H1 (cell line): ENCODE measurements around the gene DBH. TPM values are rescaled to one million over a fixed set of nuclear protein-coding genes. Genes with fewer than 3 reads are reported as not detected.

Experiments used
- CBX8 ChIP-seq: fragments of 300-800, 300-1000 bp; sonication (generic); IDR thresholded peaks from 2 replicates; pipeline ENCODE4 v1.7.1; 2016; ENCODE audit warnings: low read depth, low read length, borderline replicate concordance
- GABPA ChIP-seq: IDR thresholded peaks from 2 replicates; pipeline ENCODE4 v1.6.1; 2011; ENCODE audit warnings: mild to moderate bottlenecking, low read length, moderate library complexity, borderline replicate concordance; ENCODE audit not compliant: insufficient read depth
- RAD21 ChIP-seq, 2 experiments: IDR thresholded peaks in 1 of 2; conservative IDR thresholded peaks in 1 of 2; 2 replicates each; pipeline ENCODE4 v1.6.1; 2011; ENCODE audit warnings: low read depth in 2 of 2, low read length in 2 of 2, improper control_type of control experiment in 1 of 2, inconsistent platforms in 1 of 2, mild to moderate bottlenecking in 1 of 2, moderate library complexity in 1 of 2
- RBBP5 ChIP-seq: IDR thresholded peaks from 2 replicates; pipeline ENCODE4 v1.7.1; 2012; ENCODE audit warnings: low read depth, mild to moderate bottlenecking, inconsistent platforms, low read length, moderate library complexity, borderline replicate concordance
- SRF ChIP-seq: IDR thresholded peaks from 2 replicates; pipeline ENCODE4 v1.6.1; 2011; ENCODE audit warnings: mild to moderate bottlenecking, low read depth, low read length, moderate library complexity
- polyA plus RNA-seq, 7 experiments: library from polyadenylated mRNA; depleted of rRNA in 3 of 7; stranded (reverse) in 5 of 7; unstranded in 2 of 7; fragments of >200 nt in 5 of 7; fragments of 200-250 nt in 2 of 7; gene quantifications; 1 replicate in 5 of 7; 2 replicates in 1 of 7; 4 replicates in 1 of 7; pipeline versions ENCODE4 v1.2.1 to v1.2.3, GENCODE V29; 2011 to 2013; ENCODE audit warnings: missing spikeins in 2 of 7, mixed read lengths in 2 of 7
- total RNA-seq: library from RNA; stranded (reverse); fragmentation: NEBNext Ultra II Directional; extraction: Animal tissue kit (Norgen Biotek cat#: 25700); gene quantifications from 2 replicates; pipeline ENCODE4 v1.2.1, GENCODE V29; 2021

DBH gene
- total and polyA plus RNA-seq, 2 of the 8 experiments (the other 6 are each of a cell fraction or from before 2014, with no cell fraction given) = 0.18 TPM; not detected in 1

DNA sequence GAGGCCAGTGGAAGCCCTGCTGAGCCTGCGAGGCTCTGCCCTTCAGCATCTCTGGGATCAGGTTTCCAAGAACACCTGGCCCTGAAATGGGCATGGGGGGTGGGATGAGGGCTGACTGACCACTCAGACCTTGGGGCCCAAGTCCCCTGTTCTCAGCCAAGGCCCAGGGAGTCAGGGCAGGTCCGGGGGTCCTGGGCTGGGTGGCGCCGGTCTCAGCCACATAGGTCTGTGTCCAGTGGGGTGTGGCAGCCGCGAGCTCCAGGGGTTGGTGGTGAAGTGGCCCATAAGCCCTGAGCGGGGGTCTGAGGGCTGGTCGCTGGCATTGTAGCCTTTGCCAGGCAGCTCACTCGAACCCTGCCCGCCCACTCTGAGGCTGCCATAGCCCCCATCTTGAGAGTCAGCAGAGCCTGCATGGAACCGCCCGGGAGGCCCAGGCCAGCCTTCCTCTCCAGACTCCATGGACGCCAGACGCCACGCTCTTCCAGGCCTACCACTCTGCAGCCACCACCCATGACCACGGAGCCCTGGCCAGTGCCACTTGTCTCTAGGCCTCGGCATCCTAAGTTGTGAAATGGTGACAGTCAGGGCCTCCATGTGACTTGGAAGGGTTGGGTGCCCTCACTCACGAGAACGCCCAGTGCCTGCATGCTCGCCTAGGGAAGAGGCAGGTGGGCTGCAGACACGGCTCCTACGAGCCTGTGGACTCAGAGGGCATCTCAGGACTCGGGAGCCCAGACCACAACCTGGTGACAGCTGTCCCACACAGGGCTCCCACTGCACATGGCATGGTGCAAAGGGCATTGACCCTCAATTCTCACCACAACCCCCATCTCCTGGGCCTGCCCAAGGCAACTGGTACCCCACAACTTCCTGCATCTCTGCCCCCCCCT lies 6.7 kb upstream of the DBH start (continued):
- TF ChIP-seq RBBP5 = no peak
- no peak for TF ChIP-seq SRF
- TF ChIP-seq RAD21 (IDR thresholded peaks at IDR 0.05 in 1 of 2, conservative IDR thresholded peaks at IDR 0.05 in 1 of 2; ENCODE audit: low read depth in 2 of 2, low read length in 2 of 2) = no peak
- no peak for TF ChIP-seq GABPA
- no peak for TF ChIP-seq CBX8
- TF ChIP-seq, all 59 proteins: peak for 0
